Measurements from ENCODE around the gene MGAT5. TPM values are rescaled to one million over a fixed set of nuclear protein-coding genes. Genes with fewer than 3 reads are reported as not detected.

MGAT5 gene
- total RNA-seq, 1 experiment from 2014 or later: 34.0 TPM

- H3K4me3 ChIP-seq (replicated peaks in 1 of 2; ENCODE audit: low read depth in 1 of 2, low read length in 2 of 2): no peak overlapping the region
- BruUV-seq (replicated peaks): no TSS peak
- ChIA-PET POLR2A (no interaction called here), RAD21 (ENCODE audit: low non-redundant PET in 1 of 2, low total read pairs in 2 of 2, uncharacterized antibody in 2 of 2, unreplicated experiment in 2 of 2) (no interaction called here), CTCF (interaction anchor here (1.1 kb wide), 1 partner anchor 31 kb away, joined by 3 read pairs; no protein-coding TSS in a partner anchor)
- H3K9me2 ChIP-seq (ENCODE audit: insufficient read depth): no peaks in the 10 kb centered on the region
- no peak overlapping the region for H3K9ac ChIP-seq (ENCODE audit: low read length)
- intact Hi-C loops (cut with micrococcal nuclease): no loop called here
- DNase-seq (ENCODE audit: low read depth, low spot score): no peak
- H3K27ac ChIP-seq (ENCODE audit: low read depth, low read length): no peak overlapping the region
- no peaks in the 10 kb centered on the region for H3K9me3 ChIP-seq (ENCODE audit: control insufficient read depth in 1 of 2, insufficient read depth in 1 of 2, low read depth in 1 of 2, low read length in 2 of 2)
- TF ChIP-seq EZH2phosphoT487 (IDR thresholded peaks at IDR 0.05; ENCODE audit: borderline replicate concordance): no peak
- no peak for TF ChIP-seq FOSL1 (IDR thresholded peaks at IDR 0.05; ENCODE audit: low read depth)
- TF ChIP-seq, protein P1, sequence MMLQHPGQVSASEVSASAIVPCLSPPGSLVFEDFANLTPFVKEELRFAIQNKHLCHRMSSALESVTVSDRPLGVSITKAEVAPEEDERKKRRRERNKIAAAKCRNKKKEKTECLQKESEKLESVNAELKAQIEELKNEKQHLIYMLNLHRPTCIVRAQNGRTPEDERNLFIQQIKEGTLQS (IDR thresholded peaks at IDR 0.05): no peak
- no peak for TF ChIP-seq SRF (IDR thresholded peaks at IDR 0.05; ENCODE audit: low read depth)
- TF ChIP-seq POLR2AphosphoS5 (IDR thresholded peaks at IDR 0.05; ENCODE audit: low read depth, low read length): no peak
- no peak for TF ChIP-seq JUND (IDR thresholded peaks at IDR 0.05)
- no peak for TF ChIP-seq SIN3A (IDR thresholded peaks at IDR 0.05; ENCODE audit: low read depth)
- TF ChIP-seq RAD21 (IDR thresholded peaks at IDR 0.05; ENCODE audit: low read depth): no peak
- TF ChIP-seq CBX3 (IDR thresholded peaks at IDR 0.05; ENCODE audit: low read depth): no peak
- no peak for TF ChIP-seq MAX (IDR thresholded peaks at IDR 0.05)
- no peak for TF ChIP-seq TCF7L2 (IDR thresholded peaks at IDR 0.05; ENCODE audit: borderline replicate concordance, extremely low read depth, insufficient read depth, insufficient read length)
- H2AFZ ChIP-seq (ENCODE audit: low read depth, low read length, poor library complexity, severe bottlenecking): no peak overlapping the region
- no peaks in the 10 kb centered on the region for H4K20me1 ChIP-seq (ENCODE audit: insufficient read depth)
- no peaks in the 10 kb centered on the region for H3K27me3 ChIP-seq (ENCODE audit: insufficient read depth, low read length)
- ATAC-seq: no peak
- H3K4me1 ChIP-seq (ENCODE audit: control insufficient read depth in 1 of 2, insufficient read depth in 2 of 2, low read length in 2 of 2): peaks cover 5% of the 10 kb centered on the region in 2 experiments; a peak in 1 of 4 replicates
- H3K36me3 ChIP-seq (ENCODE audit: control insufficient read depth in 1 of 2, insufficient read depth in 2 of 2, low read length in 2 of 2): no peaks in the 10 kb centered on the region
- H3K4me2 ChIP-seq (ENCODE audit: low read length): no peak overlapping the region
- H3K79me2 ChIP-seq (ENCODE audit: insufficient read depth, low read length): no peaks in the 10 kb centered on the region
Measured at GRCh38 chr2:134420259-134420658, 166.4 kb downstream of the MGAT5 start.

DNA sequence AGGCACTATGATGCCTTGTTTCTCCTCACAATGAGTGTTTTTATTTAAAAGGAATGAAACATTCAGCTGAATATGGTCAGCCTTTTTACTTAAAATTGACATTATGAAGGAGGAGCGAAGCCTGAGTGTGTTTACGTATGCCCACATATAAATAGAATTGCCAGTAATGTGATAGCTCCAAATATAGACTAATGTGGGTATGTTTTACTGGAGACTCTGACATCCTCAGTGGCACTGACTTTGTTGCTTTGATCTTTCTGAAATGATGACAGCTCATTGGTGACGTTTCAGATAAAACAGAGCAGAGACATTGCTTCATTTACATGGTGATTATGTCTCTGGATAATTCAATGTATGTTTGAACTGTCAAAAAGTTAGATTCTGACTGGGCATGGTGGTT is 167.0 kb downstream of the MGAT5 start:
- no peak overlapping the region for H3K9ac ChIP-seq (ENCODE audit: low read length)
- RAD21 ChIA-PET (ENCODE audit: low non-redundant PET in 1 of 2, low total read pairs in 2 of 2, uncharacterized antibody in 2 of 2, unreplicated experiment in 2 of 2): no interaction called here
- BruUV-seq (replicated peaks): no TSS peak
- no peak overlapping the region for H2AFZ ChIP-seq (ENCODE audit: low read depth, low read length, poor library complexity, severe bottlenecking)
- H3K9me2 ChIP-seq (ENCODE audit: insufficient read depth): no peaks in the 10 kb centered on the region
- H3K27me3 ChIP-seq (ENCODE audit: insufficient read depth, low read length): no peaks in the 10 kb centered on the region
- H4K20me1 ChIP-seq (ENCODE audit: insufficient read depth): no peaks in the 10 kb centered on the region
- POLR2A ChIA-PET: no interaction called here
- H3K4me1 ChIP-seq (ENCODE audit: control insufficient read depth in 1 of 2, insufficient read depth in 2 of 2, low read length in 2 of 2): peaks cover 5% of the 10 kb centered on the region in 2 experiments; a peak in 1 of 4 replicates
- TF ChIP-seq RAD21 (IDR thresholded peaks at IDR 0.05; ENCODE audit: low read depth) (no peak), MAX (IDR thresholded peaks at IDR 0.05) (no peak), SP1 (IDR thresholded peaks at IDR 0.05; ENCODE audit: low read depth) (no peak), SIN3A (IDR thresholded peaks at IDR 0.05; ENCODE audit: low read depth) (no peak), ELF1 (IDR thresholded peaks at IDR 0.05; ENCODE audit: borderline replicate concordance, low read depth) (no peak), EZH2phosphoT487 (IDR thresholded peaks at IDR 0.05; ENCODE audit: borderline replicate concordance) (no peak), FOSL1 (IDR thresholded peaks at IDR 0.05; ENCODE audit: low read depth) (no peak), YY1 (IDR thresholded peaks at IDR 0.05; ENCODE audit: extremely low read depth, insufficient replicate concordance, low read depth, low read length) (no peak), TCF7L2 (IDR thresholded peaks at IDR 0.05; ENCODE audit: borderline replicate concordance, extremely low read depth, insufficient read depth, insufficient read length) (no peak), SRF (IDR thresholded peaks at IDR 0.05; ENCODE audit: low read depth) (no peak), ZNF274 (IDR thresholded peaks at IDR 0.05; ENCODE audit: low read depth, low read length) (no peak)
- TF ChIP-seq, protein P2, sequence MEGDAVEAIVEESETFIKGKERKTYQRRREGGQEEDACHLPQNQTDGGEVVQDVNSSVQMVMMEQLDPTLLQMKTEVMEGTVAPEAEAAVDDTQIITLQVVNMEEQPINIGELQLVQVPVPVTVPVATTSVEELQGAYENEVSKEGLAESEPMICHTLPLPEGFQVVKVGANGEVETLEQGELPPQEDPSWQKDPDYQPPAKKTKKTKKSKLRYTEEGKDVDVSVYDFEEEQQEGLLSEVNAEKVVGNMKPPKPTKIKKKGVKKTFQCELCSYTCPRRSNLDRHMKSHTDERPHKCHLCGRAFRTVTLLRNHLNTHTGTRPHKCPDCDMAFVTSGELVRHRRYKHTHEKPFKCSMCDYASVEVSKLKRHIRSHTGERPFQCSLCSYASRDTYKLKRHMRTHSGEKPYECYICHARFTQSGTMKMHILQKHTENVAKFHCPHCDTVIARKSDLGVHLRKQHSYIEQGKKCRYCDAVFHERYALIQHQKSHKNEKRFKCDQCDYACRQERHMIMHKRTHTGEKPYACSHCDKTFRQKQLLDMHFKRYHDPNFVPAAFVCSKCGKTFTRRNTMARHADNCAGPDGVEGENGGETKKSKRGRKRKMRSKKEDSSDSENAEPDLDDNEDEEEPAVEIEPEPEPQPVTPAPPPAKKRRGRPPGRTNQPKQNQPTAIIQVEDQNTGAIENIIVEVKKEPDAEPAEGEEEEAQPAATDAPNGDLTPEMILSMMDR (IDR thresholded peaks at IDR 0.05 in 2 of 3, conservative IDR thresholded peaks at IDR 0.05 in 1 of 3; ENCODE audit: borderline replicate concordance in 1 of 3, insufficient read depth in 1 of 3, low read depth in 2 of 3, low read length in 2 of 3): no peak
- TF ChIP-seq, protein P1 (IDR thresholded peaks at IDR 0.05): no peak
- no peaks in the 10 kb centered on the region for H3K9me3 ChIP-seq (ENCODE audit: control insufficient read depth in 1 of 2, insufficient read depth in 1 of 2, low read depth in 1 of 2, low read length in 2 of 2)
- no peak overlapping the region for H3K4me3 ChIP-seq (replicated peaks in 1 of 2; ENCODE audit: low read depth in 1 of 2, low read length in 2 of 2)
- ATAC-seq (no peak), DNase-seq (ENCODE audit: low read depth, low spot score) (no peak)
- intact Hi-C loops (cut with micrococcal nuclease): no loop called here
- no peak overlapping the region for H3K27ac ChIP-seq (ENCODE audit: low read depth, low read length)
- H3K36me3 ChIP-seq (ENCODE audit: control insufficient read depth in 1 of 2, insufficient read depth in 2 of 2, low read length in 2 of 2): no peaks in the 10 kb centered on the region
- H3K4me2 ChIP-seq (ENCODE audit: low read length): no peak overlapping the region
- CTCF ChIA-PET: no interaction called here
- H3K79me2 ChIP-seq (ENCODE audit: insufficient read depth, low read length): no peaks in the 10 kb centered on the region

Data from HCT116 (cell line).